ENCODE results near the gene SMIM32.

The SMIM32 gene

GRCh38 chr5:136210259-136210658 is 17.3 kb upstream of the SMIM32 start:
- TF ChIP-seq, protein P1, sequence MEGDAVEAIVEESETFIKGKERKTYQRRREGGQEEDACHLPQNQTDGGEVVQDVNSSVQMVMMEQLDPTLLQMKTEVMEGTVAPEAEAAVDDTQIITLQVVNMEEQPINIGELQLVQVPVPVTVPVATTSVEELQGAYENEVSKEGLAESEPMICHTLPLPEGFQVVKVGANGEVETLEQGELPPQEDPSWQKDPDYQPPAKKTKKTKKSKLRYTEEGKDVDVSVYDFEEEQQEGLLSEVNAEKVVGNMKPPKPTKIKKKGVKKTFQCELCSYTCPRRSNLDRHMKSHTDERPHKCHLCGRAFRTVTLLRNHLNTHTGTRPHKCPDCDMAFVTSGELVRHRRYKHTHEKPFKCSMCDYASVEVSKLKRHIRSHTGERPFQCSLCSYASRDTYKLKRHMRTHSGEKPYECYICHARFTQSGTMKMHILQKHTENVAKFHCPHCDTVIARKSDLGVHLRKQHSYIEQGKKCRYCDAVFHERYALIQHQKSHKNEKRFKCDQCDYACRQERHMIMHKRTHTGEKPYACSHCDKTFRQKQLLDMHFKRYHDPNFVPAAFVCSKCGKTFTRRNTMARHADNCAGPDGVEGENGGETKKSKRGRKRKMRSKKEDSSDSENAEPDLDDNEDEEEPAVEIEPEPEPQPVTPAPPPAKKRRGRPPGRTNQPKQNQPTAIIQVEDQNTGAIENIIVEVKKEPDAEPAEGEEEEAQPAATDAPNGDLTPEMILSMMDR (IDR thresholded peaks at IDR 0.05; ENCODE audit: control extremely low read depth, extremely low read depth, low read depth, missing control alignments) = no peak
- DNase-seq (ENCODE audit: extremely low spot score) = no peak
- POLR2A ChIA-PET = no interaction called here
- CTCF ChIA-PET = interaction anchor here (0.6 to 4.8 kb wide), 4 partner anchors 15 to 319 kb away, joined by 3 to 50 read pairs (median 7); no protein-coding TSS in a partner anchor

DNA sequence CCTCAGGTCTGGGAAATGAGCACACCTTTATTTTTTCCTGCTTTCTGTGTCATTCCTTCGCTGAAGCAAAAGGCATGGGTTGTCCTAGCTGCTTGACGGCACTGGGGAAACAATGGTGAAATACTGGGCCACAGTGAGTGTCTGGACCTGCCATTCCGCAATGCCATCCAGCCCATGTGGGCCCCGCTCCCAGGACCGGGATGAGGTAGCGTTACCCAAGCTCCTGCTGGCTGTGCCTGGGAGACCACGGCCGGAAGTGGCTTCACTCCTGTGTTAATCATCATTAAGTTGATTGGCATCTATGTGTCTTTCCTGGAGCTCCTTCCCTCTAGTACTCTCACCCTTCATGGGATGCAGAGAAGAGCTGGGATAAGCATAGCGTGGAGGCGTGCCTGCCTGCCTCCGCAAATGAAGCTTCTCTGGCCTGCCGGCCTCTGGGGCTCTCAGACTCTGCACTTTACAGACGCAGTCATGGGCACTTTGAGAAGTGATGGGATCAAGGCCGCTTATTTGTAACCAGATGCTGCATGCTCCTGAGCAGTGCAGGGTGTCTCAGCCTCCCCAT is 16.5 kb upstream of the SMIM32 start:
- no peak for DNase-seq (ENCODE audit: extremely low spot score)
- TF ChIP-seq, protein P1 (IDR thresholded peaks at IDR 0.05; ENCODE audit: control extremely low read depth, extremely low read depth, low read depth, missing control alignments) = no peak
- ChIA-PET CTCF (interaction anchor here (4.8 kb wide), 1 partner anchor 318 kb away, joined by 50 read pairs; no protein-coding TSS in a partner anchor), POLR2A (no interaction called here)

DNA sequence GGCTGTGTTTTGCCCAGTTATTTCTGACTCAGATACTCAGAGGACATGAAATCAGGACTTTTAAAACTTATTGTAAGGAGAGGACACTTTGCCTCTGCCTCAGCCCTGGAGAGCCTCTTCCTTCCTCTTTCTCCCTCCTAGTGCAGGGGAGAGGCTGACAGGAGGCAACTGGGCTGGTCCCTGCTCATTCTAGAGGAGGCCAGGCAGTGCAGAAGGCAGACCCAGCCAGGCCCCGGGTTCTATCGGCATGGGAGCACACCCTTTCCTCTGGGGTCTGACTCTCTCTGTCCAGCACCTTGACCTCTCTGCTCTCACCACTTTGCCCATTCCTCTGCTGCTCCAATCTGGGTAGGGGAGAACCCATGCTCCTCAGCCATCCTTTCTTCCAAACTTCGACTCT is 16.0 kb upstream of the SMIM32 start:
- ChIA-PET POLR2A (no interaction called here), CTCF (no interaction called here)
- TF ChIP-seq, protein P1 (IDR thresholded peaks at IDR 0.05; ENCODE audit: control extremely low read depth, extremely low read depth, low read depth, missing control alignments) = no peak
- no peak for DNase-seq (ENCODE audit: extremely low spot score)

DNA sequence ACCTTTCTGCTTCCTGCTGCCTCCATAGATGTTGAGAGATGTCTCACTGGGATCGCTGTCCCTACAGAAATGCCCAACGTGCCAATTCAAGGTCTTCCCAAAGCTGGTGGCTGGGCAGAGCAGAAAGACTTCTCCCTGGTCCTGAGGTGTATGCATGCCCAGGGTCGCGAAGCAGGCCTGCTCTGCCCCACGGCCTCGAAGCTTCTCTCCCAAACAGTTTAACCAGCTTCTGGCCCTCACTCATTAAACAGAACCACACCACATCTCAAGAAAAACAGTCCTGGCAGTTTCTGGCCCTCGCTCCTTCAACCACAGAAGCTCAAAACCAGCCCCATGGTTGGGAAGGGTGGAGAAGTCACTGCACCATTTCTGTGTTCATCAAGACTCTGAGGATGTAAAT is 14.7 kb upstream of the SMIM32 start:
- ChIA-PET CTCF (no interaction called here), POLR2A (no interaction called here)
- TF ChIP-seq, protein P1 (IDR thresholded peaks at IDR 0.05; ENCODE audit: control extremely low read depth, extremely low read depth, low read depth, missing control alignments) = no peak
- DNase-seq (ENCODE audit: extremely low spot score) = no peak

DNA sequence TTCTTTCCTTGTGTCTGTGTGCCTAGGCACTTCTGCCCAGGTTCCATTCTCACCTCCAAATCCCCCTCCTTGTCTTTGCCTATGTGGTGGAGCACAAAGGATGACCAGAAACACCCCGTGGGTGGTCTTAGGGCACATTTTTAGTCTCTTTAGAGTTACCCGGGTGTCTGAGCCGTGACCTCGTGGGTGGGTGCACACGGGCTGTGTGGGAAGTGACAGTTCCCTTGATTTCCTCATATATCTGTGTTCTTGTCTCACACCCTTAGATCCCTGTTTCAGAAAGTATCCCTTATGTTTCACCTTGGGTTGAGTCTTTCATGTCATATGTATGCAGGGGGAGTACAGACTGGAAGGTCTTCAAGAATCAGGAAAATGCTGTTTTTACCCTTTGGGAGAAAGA is 13.4 kb upstream of the SMIM32 start:
- TF ChIP-seq, protein P1 (IDR thresholded peaks at IDR 0.05; ENCODE audit: control extremely low read depth, extremely low read depth, low read depth, missing control alignments) = no peak
- ChIA-PET CTCF (no interaction called here), POLR2A (no interaction called here)
- DNase-seq (ENCODE audit: extremely low spot score) = no peak

DNA sequence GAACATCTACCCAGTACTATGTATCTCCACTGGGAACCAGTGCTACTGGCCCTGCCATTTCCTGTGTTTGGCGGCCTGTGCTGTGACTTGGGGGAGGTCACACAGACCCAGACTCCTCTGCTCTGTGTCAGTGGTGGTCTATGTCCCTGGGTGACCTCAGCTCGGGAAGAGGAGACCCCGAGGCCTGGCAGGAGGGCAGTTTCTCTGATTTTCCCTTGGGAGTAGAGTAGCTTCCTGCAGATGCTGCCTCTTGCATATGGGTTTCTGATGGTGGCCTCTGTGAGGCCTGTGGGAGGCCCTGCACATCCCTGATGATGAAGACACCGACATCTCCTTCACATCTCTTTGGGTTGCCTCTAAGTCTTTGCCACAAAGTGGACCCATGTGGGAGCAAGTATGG is 13.0 kb upstream of the SMIM32 start:
- ChIA-PET POLR2A (no interaction called here), CTCF (no interaction called here)
- no peak for DNase-seq (ENCODE audit: extremely low spot score)
- TF ChIP-seq, protein P1 (IDR thresholded peaks at IDR 0.05; ENCODE audit: control extremely low read depth, extremely low read depth, low read depth, missing control alignments) = no peak
